Mucosa of descending colon (tissue), 3 donors: ENCODE measurements around the gene TRMT2A. TPM values are rescaled to one million over a fixed set of nuclear protein-coding genes. Genes with fewer than 3 reads are reported as not detected.

Source experiments
- ATAC-seq: fragments of 200-7000 bp; cut with Tn5 transposase; one replicate; pipeline ENCODE4 v1.9.1; 2020; ENCODE audit warnings: mild to moderate bottlenecking, moderate library complexity
- DNase-seq, 3 donors: peaks; one replicate each; pipeline ENCODE4 v3.0.0-alpha.2; 2020
- H3K36me3 ChIP-seq: fragments of 200-600 bp; one replicate; pipeline ENCODE4 v1.8.0; 2021; ENCODE audit warnings: low read depth, mild to moderate bottlenecking
- H3K4me1 ChIP-seq: fragments of 200-600 bp; one replicate; pipeline ENCODE4 v1.8.0; 2021; ENCODE audit warnings: low read depth, mild to moderate bottlenecking
- H3K4me3 ChIP-seq: fragments of 200-600 bp; one replicate; pipeline ENCODE4 v1.8.0; 2021; ENCODE audit warnings: mild to moderate bottlenecking
- H3K9me3 ChIP-seq: fragments of 200-600 bp; one replicate; pipeline ENCODE4 v1.8.0; 2021; ENCODE audit warnings: mild to moderate bottlenecking
- intact Hi-C, 2 donors: fragments of 100-400 bp; cut with DNase I in 1 of 2; cut with micrococcal nuclease in 1 of 2; formaldehyde crosslinking; loops; one replicate each; pipeline versions ENCODE4 v1.11.0 to v1.11.1; 2022; cut with DNase I, micrococcal nuclease
- total RNA-seq, 3 donors: library from RNA; stranded (reverse); fragmentation: NEBNext Ultra II Directional in 2 of 3; extraction: Animal tissue kit (Norgen Biotek cat#: 25700) in 2 of 3; gene quantifications; one replicate each; pipeline versions ENCODE4 v1.2.1 to v1.2.4, GENCODE V29; 2021 to 2023
- TF ChIP-seq, protein P1 (sequence below): fragments of 200-600 bp; IDR thresholded peaks from one replicate; pipeline ENCODE4 v1.8.0; 2022; ENCODE audit warnings: antibody characterized with exemption, mild to moderate bottlenecking
- donor health status: DM: no; HTN: no; CAD: no; lungs with moderate emphysema.
- donor health status: DM: no; HTN: no; CAD: no.
- donor health status: DM: no; HTN: yes; CAD: no.

Gene TRMT2A
- total RNA-seq, 3 donors from 2014 or later: 34.4 to 50.0 (median 37.6) TPM

- DNase-seq (peak in 2 of 3 donors; percentile 59 to 75), ATAC-seq (peak; percentile 3)
- H3K9me3 ChIP-seq: no peaks in the 10 kb centered on the region
- peaks cover 25% of the 10 kb centered on the region for H3K4me1 ChIP-seq
- intact Hi-C loops: no loop called here
- H3K36me3 ChIP-seq: peaks cover 6% of the 10 kb centered on the region
- TF ChIP-seq, protein P1, sequence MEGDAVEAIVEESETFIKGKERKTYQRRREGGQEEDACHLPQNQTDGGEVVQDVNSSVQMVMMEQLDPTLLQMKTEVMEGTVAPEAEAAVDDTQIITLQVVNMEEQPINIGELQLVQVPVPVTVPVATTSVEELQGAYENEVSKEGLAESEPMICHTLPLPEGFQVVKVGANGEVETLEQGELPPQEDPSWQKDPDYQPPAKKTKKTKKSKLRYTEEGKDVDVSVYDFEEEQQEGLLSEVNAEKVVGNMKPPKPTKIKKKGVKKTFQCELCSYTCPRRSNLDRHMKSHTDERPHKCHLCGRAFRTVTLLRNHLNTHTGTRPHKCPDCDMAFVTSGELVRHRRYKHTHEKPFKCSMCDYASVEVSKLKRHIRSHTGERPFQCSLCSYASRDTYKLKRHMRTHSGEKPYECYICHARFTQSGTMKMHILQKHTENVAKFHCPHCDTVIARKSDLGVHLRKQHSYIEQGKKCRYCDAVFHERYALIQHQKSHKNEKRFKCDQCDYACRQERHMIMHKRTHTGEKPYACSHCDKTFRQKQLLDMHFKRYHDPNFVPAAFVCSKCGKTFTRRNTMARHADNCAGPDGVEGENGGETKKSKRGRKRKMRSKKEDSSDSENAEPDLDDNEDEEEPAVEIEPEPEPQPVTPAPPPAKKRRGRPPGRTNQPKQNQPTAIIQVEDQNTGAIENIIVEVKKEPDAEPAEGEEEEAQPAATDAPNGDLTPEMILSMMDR: no peak
- peak overlapping the region; percentile 38 for H3K4me3 ChIP-seq
Measured at GRCh38 chr22:20116376-20116950, 563 bp downstream of the TRMT2A start.

- Histone ChIP-seq H3K4me1 (peaks cover 25% of the 10 kb centered on the region), H3K36me3 (peaks cover 6% of the 10 kb centered on the region), H3K4me3 (peak within 1 kb of the TSS; percentile 38), H3K9me3 (no peaks in the 10 kb centered on the region)
- TF ChIP-seq, protein P1: no peak
- peak in 2 of 3 donors; percentile 30 to 61 for DNase-seq
- intact Hi-C loops: no loop called here
- ATAC-seq: no peak
Measured at GRCh38 chr22:20115691-20116375, 1.2 kb downstream of the TRMT2A start, which contains the start of gene RANBP1. RANBP1 (plus strand) TSS chr22:20116104; CDS start chr22:20116185, 81 bp downstream.

DNA sequence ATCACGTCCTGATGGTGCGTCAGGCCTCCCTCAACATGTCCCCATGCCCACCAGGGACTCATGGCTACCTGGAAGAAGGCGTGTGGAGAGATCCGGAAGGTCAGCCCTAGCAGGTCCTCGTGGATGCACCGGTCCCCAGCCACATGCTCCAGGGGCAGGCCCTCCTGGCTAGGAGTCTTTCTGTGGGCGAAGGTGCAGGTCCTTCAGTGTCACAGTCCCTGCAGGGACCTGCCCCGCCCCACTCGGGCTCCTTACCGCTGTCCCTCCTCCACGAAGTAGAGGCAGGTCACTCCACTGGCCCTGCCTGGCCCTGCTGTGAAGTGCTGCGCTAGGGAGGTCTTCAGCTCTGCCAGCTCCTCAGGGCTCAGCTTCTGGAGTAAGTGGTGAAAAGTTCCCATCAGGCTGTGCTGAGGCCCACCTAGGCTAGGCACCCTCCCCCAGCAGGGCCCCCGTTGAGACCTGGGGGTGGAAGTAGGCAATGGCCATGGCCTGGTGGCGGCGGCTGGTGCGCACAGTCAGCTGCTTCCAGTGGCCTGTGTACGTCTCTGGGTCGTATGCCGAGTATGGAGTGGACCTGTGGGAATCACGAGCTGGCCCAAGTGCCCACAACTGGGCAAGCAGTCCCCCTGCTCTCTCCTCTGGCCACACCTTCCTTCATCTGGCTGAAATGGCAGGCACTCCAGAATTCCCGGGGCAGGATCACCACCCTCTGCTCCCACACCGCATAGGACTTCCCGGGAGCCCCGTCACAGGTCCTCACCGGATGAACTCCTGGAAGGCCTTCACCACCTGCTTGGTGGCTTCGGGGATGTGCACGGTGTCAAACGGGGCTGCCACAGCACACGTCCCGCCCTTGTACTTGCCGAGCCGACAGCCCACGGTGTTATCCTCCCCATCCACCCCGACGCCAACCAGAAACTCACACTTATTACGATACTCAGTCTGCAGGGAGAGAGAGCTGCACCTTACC lies 2.2 kb downstream of the TRMT2A start:
- no peak overlapping the region for H3K4me3 ChIP-seq
- no peaks in the 10 kb centered on the region for H3K36me3 ChIP-seq
- intact Hi-C loops: no loop called here
- ATAC-seq (no peak), DNase-seq (peak in 2 of 3 donors; percentile 32 to 52)
- TF ChIP-seq, protein P1: no peak
- H3K9me3 ChIP-seq: no peaks in the 10 kb centered on the region
- H3K4me1 ChIP-seq: peaks cover 25% of the 10 kb centered on the region

GRCh38 chr22:20113551-20114310 lies 3.3 kb downstream of the TRMT2A start:
- peaks cover 21% of the 10 kb centered on the region for H3K4me1 ChIP-seq

More at GRCh38 chr22:20113551-20114310, 3.3 kb downstream of the TRMT2A start:
- no peaks in the 10 kb centered on the region for H3K9me3 ChIP-seq
- intact Hi-C loops: no loop called here
- TF ChIP-seq, protein P1: no peak
- H3K36me3 ChIP-seq: no peaks in the 10 kb centered on the region
- H3K4me3 ChIP-seq: no peak overlapping the region
- DNase-seq: peak in 2 of 3 donors; percentile 25 to 53
- ATAC-seq: no peak
